HepG2 (cell line): Measurements from ENCODE around the gene RNASE8. TPM values are rescaled to one million over a fixed set of nuclear protein-coding genes. Genes with fewer than 3 reads are reported as not detected.

ENCODE experiments used
- ARID3A ChIP-seq: IDR thresholded peaks from 2 replicates; pipeline ENCODE4 v1.6.1; 2012; ENCODE audit warnings: low read depth, low read length, improper control_type of control experiment
- CENPT ChIP-seq: sonication (generic); formaldehyde crosslinking; IDR thresholded peaks from 2 replicates; pipeline ENCODE4 v1.8.0; 2022; ENCODE audit warnings: low read depth, mild to moderate bottlenecking, moderate library complexity, missing genetic modification reagents
- CREM ChIP-seq, 2 experiments: sonication (generic) in 1 of 2; formaldehyde crosslinking in 1 of 2; IDR thresholded peaks; 2 replicates each; pipeline versions ENCODE4 v1.4.0 to v1.6.1; 2016 to 2020; ENCODE audit warnings: antibody characterized with exemption in 1 of 2, mild to moderate bottlenecking in 1 of 2, missing genetic modification reagents in 1 of 2
- EEA1 ChIP-seq: sonication (generic); formaldehyde crosslinking; IDR thresholded peaks from 2 replicates; pipeline ENCODE4 v1.5.1; 2020; ENCODE audit warnings: mild to moderate bottlenecking, missing genetic modification reagents, borderline replicate concordance
- ETS1 ChIP-seq: sonication (generic); formaldehyde crosslinking; IDR thresholded peaks from 2 replicates; pipeline ENCODE4 v1.4.0; 2020; ENCODE audit warnings: missing genetic modification reagents
- FOXK2 ChIP-seq: fragments of 450-650 bp; IDR thresholded peaks from 2 replicates; pipeline ENCODE4 v1.6.1; 2016
- FUBP1 ChIP-seq: sonication (generic); formaldehyde crosslinking; IDR thresholded peaks from 2 replicates; pipeline ENCODE4 v1.5.1; 2020; ENCODE audit warnings: missing genetic modification reagents, mild to moderate bottlenecking, borderline replicate concordance
- JDP2 ChIP-seq: sonication (generic); formaldehyde crosslinking; IDR thresholded peaks from 2 replicates; pipeline ENCODE4 v1.8.1; 2022; ENCODE audit warnings: missing genetic modification reagents, borderline replicate concordance
- KDM2A ChIP-seq: sonication (generic); formaldehyde crosslinking; IDR thresholded peaks from 2 replicates; pipeline ENCODE4 v1.4.0; 2020; ENCODE audit warnings: low read depth, missing genetic modification reagents, borderline replicate concordance
- NR2C2 ChIP-seq: sonication (generic); formaldehyde crosslinking; IDR thresholded peaks from 2 replicates; pipeline ENCODE4 v1.4.0; 2020; ENCODE audit warnings: missing genetic modification reagents, mild to moderate bottlenecking, moderate library complexity, borderline replicate concordance
- NRL ChIP-seq: sonication (generic); formaldehyde crosslinking; IDR thresholded peaks from 2 replicates; pipeline ENCODE4 v1.5.0; 2020; ENCODE audit warnings: missing genetic modification reagents, mild to moderate bottlenecking, moderate library complexity, borderline replicate concordance
- SALL1 ChIP-seq: sonication (generic); formaldehyde crosslinking; IDR thresholded peaks from 2 replicates; pipeline ENCODE4 v1.8.0; 2022; ENCODE audit warnings: mild to moderate bottlenecking, missing genetic modification reagents
- SMAD1 ChIP-seq: sonication (generic); formaldehyde crosslinking; IDR thresholded peaks from 2 replicates; pipeline ENCODE4 v1.4.0; 2020; ENCODE audit warnings: missing genetic modification reagents, low read depth, mild to moderate bottlenecking, borderline replicate concordance
- TAF15 ChIP-seq: fragments of 200-400 bp; formaldehyde crosslinking; IDR thresholded peaks from one replicate; pipeline ENCODE4 v1.6.1; 2018; ENCODE audit warnings: mild to moderate bottlenecking, low read depth, low read length; ENCODE audit not compliant: poor library complexity, severe bottlenecking
- TEAD3 ChIP-seq: optimal IDR thresholded peaks from 2 replicates; pipeline ENCODE3; 2016; ENCODE audit warnings: borderline replicate concordance
- U2AF2 ChIP-seq: fragments of 200-400 bp; formaldehyde crosslinking; IDR thresholded peaks from 2 replicates; pipeline ENCODE4 v1.6.1; 2017; ENCODE audit warnings: low read depth, mild to moderate bottlenecking, low read length
- YY1 ChIP-seq: IDR thresholded peaks from 2 replicates; pipeline ENCODE4 v1.6.1; 2011; ENCODE audit warnings: low read length, low read depth, moderate library complexity, mild to moderate bottlenecking; ENCODE audit not compliant: insufficient read depth, insufficient replicate concordance
- ZNF124 ChIP-seq: sonication (generic); formaldehyde crosslinking; IDR thresholded peaks from 2 replicates; pipeline ENCODE4 v1.4.0; 2020; ENCODE audit warnings: missing genetic modification reagents
- ZNF337 ChIP-seq: sonication (generic); formaldehyde crosslinking; IDR thresholded peaks from 2 replicates; pipeline ENCODE4 v1.5.1; 2020; ENCODE audit warnings: missing genetic modification reagents, low read depth, mild to moderate bottlenecking, borderline replicate concordance
- ZNF343 ChIP-seq: sonication (generic); formaldehyde crosslinking; IDR thresholded peaks from 2 replicates; pipeline ENCODE4 v1.4.0; 2020; ENCODE audit warnings: mild to moderate bottlenecking, missing genetic modification reagents
- ZNF546 ChIP-seq: sonication (generic); formaldehyde crosslinking; conservative IDR thresholded peaks from 2 replicates; pipeline ENCODE4 v1.8.1; 2023; ENCODE audit warnings: mild to moderate bottlenecking, missing genetic modification reagents
- ZNF558 ChIP-seq: sonication (generic); formaldehyde crosslinking; IDR thresholded peaks from 2 replicates; pipeline ENCODE4 v1.9.0; 2022; ENCODE audit warnings: mild to moderate bottlenecking, missing genetic modification reagents, borderline replicate concordance
- ZNF670 ChIP-seq: sonication (generic); formaldehyde crosslinking; IDR thresholded peaks from 2 replicates; pipeline ENCODE4 v1.8.0; 2022; ENCODE audit warnings: mild to moderate bottlenecking, missing genetic modification reagents, borderline replicate concordance
- ZNF891 ChIP-seq: sonication (generic); formaldehyde crosslinking; IDR thresholded peaks from 2 replicates; pipeline ENCODE4 v1.5.0; 2020; ENCODE audit warnings: mild to moderate bottlenecking, missing genetic modification reagents
- ZSCAN29 ChIP-seq: sonication (generic); formaldehyde crosslinking; conservative IDR thresholded peaks from 2 replicates; pipeline ENCODE4 v1.4.0; 2020; ENCODE audit warnings: mild to moderate bottlenecking, missing genetic modification reagents
- polyA plus RNA-seq, 8 experiments: library from polyadenylated mRNA; depleted of rRNA in 3 of 8; stranded (reverse) in 7 of 8; unstranded in 1 of 8; fragments of >200 nt; fragmentation: Illumina TruSeq in 4 of 8; extraction: Trizol in 4 of 8; gene quantifications; 2 replicates each; pipeline versions ENCODE4 v1.2.1 to v1.2.3, GENCODE V29; 2011 to 2016; ENCODE audit warnings: low read depth in 4 of 8, missing spikeins in 1 of 8, mixed read lengths in 1 of 8; ENCODE audit not compliant: insufficient read depth in 1 of 8
- total RNA-seq, 5 experiments: library from RNA; depleted of rRNA; stranded (reverse); fragments of >200 nt; fragmentation: Illumina TruSeq; extraction: Trizol; gene quantifications; 2 replicates each; pipeline ENCODE4 v1.2.3, GENCODE V29; 2016; ENCODE audit warnings: low read depth in 1 of 5

RNASE8 gene
- total and polyA plus RNA-seq, 2 of the 13 experiments (the other 11 are each of a cell fraction or from before 2014, with no cell fraction given): not detected

GRCh38 chr14:21092273-21093011 is 34.8 kb downstream of the RNASE8 start (continued):
- peak; percentile 91; the same call in 1 of the 2 replicates for TF ChIP-seq ZNF343 (CRISPR knock-in tag)
- no peak for TF ChIP-seq FOXK2
- no peak for TF ChIP-seq ARID3A
- TF ChIP-seq U2AF2: no peak
- no peak; the same call in 1 of the 2 replicates for TF ChIP-seq ZNF891
- TF ChIP-seq SMAD1: peak; percentile 98
- TF ChIP-seq EEA1: no peak
- peak; percentile 84; the same call in 1 of the 2 replicates for TF ChIP-seq CENPT (CRISPR knock-in tag)
- peak; percentile 99 for TF ChIP-seq KDM2A (CRISPR knock-in tag)
- peak; percentile 88 for TF ChIP-seq TAF15
- no peak for TF ChIP-seq JDP2 (CRISPR knock-in tag)
- TF ChIP-seq TEAD3 (CRISPR knock-in tag): peak; percentile 73
- 0 out of 2 replicates have a peak, but pooled peaks have one; percentile 84 for TF ChIP-seq ZNF546 (CRISPR knock-in tag)
- peak; percentile 68; the same call in 1 of the 2 replicates for TF ChIP-seq ZNF670 (CRISPR knock-in tag)
- TF ChIP-seq NR2C2 (CRISPR knock-in tag): peak; percentile 68
- TF ChIP-seq YY1: peak; percentile 89
- TF ChIP-seq ETS1 (CRISPR knock-in tag): peak; percentile 81; the same call in 1 of the 2 replicates
- TF ChIP-seq ZNF558 (CRISPR knock-in tag): no peak
- TF ChIP-seq FUBP1 (CRISPR knock-in tag): 0 out of 2 replicates have a peak, but pooled peaks have one; percentile 79
- peak; percentile 80 for TF ChIP-seq ZNF124 (CRISPR knock-in tag)
- TF ChIP-seq NRL (CRISPR knock-in tag): peak; percentile 85
- TF ChIP-seq ZNF337 (CRISPR knock-in tag): peak; percentile 49; the same call in 1 of the 2 replicates
- no peak for TF ChIP-seq CREM (IDR thresholded peaks at IDR 0.05)
- TF ChIP-seq CREM (CRISPR knock-in tag; IDR thresholded peaks at IDR 0.05): no peak
- peak; percentile 94 for TF ChIP-seq SALL1 (CRISPR knock-in tag)
- TF ChIP-seq ZSCAN29 (CRISPR knock-in tag): peak; percentile 93
